GM18870 (cell line): ENCODE data around the gene STPG4.
"Not testable (repeated sequence)": the region's sequence is repeated elsewhere in the genome, so short reads cannot be mapped to it uniquely, and the experiment has no call there.

Experiments used
- ATAC-seq: cut with Tn5 transposase; IDR thresholded peaks from one replicate; pipeline ENCODE4 v1.9.1; 2021; ENCODE audit warnings: moderate library complexity; ENCODE audit not compliant: unreplicated experiment

The STPG4 gene

DNA sequence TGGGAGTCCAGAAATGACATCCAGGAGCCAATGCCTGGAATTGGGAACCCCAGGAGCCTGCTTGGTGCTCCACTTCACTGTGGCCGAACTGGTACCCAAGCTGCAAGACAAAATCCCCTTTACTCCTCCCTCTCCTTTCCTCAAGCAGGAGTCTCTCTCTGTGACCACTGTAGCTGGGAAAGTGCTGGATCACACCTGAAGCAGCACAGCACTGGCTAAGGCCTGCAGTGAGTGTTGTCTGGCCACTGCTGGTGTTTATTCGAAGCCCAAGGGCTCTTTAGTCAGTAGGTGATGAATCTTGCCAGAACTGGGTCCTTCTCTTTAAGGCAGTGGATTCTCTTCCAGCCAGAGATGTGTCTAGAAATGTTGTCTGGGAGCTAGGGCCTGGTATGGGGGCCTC, 26.4 kb downstream of the STPG4 start:
- ATAC-seq: no peak

GRCh38 chr2:47127862-47128543, 27.1 kb downstream of the STPG4 start:
- ATAC-seq: no peak

DNA sequence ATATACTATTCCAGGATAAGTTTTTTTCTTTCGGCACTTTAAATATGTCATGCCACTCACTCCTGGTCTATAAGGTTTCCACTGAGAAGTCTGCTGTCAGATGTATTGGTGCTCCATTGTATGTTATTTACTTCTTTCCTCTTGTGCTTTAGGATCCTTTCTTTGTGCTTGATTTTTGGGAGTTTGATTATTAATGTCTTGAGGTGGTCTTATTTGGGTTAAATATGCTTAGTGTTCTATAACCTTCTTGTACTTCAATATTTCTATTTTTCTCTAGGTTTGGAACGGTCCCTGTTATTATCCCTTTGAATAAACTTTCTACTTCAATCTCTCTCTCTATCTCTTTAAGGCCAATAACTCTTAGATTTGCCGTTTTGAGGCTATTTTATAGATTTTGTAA, 28.3 kb downstream of the STPG4 start:
- no peak for ATAC-seq

GRCh38 chr2:47124740-47125139, 30.4 kb downstream of the STPG4 start:
- not testable (repeated sequence) for ATAC-seq

DNA sequence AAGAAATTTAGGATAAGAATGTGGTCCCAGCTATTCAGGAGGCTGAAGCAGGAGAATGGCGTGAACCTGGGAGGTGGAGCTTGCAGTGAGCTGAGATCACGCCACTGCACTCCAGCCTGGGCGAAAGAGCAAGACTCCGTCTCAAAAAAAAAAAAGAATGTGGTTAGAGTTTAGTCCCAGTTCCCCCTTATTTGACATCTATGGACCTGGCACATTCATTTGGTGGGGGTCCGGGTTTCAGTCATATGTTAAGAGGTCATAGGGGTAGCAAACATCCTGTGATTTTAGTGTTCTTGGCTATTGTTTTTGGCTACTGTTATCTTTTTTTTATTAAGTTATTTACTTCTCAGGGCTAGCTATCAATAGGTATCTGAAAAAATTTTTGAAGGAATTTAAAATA, 34.7 kb downstream of the STPG4 start:
- not testable (repeated sequence) for ATAC-seq

DNA sequence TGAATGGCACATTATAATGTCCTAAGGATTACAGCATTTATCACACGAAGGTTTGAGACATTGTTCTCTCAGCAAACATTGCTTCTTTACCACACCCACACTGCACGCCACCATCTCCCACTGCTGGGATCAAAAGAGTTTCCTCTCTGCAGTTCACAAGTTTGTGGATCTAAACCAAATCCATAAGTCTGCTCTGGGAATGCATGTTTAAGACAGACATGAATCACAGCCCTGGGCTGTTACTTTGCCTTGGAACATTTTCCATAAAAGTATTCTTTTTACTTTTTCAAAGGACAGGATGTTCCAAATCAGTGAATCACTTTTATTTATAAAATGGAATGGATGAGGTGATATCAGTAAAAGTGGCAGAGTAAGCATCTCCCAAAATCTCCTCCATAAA, 36.1 kb downstream of the STPG4 start:
- no peak for ATAC-seq

DNA sequence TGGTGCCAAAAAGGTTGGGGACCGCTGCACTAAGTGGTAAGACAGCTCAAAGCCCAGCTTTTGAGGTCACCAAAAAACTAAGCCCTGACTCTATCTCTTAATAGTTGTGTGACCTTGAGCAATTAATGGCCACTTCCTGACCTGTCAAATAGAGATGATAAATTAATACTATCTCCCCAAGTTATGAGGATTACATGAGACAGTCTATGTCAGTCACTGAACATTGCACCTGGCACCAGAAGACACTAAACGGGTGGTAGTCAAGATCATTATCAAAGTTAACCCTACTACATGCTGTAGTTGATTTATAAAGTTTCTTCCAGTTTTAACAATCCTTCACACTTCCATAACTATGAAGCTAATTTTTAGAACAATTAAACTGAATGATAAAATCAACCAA, 36.5 kb downstream of the STPG4 start:
- ATAC-seq: no peak

DNA sequence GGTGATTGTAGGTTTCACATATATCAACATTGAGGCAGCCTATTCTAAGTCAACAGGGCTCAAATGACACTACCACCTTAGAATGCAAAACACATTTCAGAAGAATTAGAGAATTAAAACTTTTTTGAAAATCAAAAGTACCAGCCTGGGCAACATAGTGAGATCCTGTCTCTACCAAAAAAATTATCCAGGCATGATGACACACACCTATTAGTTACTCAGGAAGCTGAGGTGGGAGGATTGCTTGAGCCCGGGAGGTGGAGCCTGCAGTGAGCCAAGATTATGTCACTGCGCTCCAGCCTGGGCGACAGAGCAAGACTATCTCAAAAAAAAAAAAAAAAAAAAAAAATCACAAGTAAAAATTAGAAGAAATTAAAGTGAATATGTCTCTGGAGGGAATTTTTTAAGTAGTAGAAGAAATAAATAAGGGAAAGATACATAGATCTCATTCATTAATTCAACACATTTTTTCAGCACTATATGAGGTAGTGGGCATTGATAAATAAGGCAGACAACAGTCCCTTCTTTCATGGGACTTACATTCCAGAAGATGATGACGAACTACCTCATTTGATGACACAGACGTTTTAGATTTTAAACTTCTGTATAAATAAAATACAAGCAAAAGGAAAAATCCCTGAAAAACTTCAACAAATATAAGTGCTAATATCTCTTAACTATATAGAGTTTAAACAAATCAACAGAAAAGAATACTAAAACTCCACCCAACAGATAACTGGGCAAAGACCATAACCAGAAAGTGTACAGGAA, 42.3 kb downstream of the STPG4 start:
- no peak for ATAC-seq

DNA sequence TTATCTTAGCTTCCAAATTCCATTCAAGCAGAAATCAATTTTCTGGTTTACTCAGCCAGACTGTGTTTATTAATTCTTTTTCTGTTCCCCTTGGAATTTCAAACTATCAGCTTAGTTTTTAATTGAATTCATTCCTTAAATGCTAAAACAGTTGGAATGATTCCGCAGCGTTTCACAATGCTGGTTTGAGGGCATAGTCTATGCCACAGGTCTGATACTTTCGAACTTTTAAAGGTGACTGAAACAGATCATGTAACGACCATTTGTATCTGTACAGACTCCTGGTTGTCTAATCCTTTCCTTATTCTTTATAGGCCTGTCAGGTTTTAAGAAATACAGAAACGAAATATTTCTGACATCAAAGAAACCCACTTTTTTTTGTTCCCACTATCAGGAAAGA, 45.4 kb downstream of the STPG4 start:
- no peak for ATAC-seq

DNA sequence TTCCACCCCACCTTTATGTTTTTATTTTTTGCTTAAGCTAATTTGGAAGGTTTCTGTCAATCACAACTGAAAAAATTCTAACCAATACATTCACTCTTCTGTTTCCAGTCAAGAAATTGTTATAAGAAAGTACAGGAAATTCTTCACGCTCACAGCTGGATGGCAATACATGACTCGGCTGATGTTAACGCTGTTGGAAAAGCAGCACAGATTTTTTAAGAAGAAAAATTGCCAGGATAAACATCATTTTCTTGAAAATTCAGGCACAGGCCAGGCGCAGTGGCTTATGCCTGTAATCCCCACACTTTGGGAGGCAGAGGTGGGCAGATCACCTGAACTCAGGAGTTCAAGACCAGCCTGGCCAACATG, 46.1 kb downstream of the STPG4 start:
- ATAC-seq: no peak

DNA sequence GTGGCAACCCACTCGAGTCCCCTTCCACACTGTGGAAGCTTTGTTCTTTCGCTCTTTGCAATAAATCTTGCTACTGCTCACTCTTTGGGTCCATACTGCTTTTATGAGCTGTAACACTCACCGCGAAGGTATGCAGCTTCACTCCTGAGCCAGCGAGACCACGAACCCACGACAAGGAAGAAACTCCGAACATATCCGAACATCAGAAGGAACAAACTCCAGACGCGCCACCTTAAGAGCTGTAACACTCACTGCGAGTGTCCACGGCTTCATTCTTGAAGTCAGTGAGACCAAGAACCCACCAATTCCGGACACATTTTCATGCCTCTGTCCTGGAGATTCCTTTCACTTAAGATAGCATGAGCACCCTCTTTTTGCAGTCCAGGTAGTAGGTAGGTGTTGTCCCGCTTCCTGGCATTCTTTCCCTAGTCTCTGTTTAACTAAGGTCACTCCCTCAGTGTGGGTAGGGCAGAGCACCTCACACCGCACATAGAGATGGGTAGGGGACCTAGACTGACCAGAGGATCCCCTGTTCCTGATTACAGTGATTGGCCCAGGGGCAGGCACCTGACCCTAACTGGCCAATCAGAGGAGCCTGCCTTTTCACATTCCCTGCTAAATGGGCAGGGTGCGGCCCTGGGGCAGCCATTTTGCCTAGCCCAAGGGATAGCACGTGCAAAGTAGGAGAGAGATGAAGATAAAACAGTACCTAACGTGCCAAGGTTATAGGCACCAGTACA, 46.7 kb downstream of the STPG4 start:
- ATAC-seq: not testable (repeated sequence)

GRCh38 chr2:47107201-47107600, 47.9 kb downstream of the STPG4 start:
- not testable (repeated sequence) for ATAC-seq

- not testable (repeated sequence) for ATAC-seq
Observed at GRCh38 chr2:47106231-47106630, 48.9 kb downstream of the STPG4 start.

- not testable (repeated sequence) for ATAC-seq
Observed at GRCh38 chr2:47099712-47100111, 55.4 kb downstream of the STPG4 start.

GRCh38 chr2:47098953-47099352, 56.2 kb downstream of the STPG4 start:
- ATAC-seq: no peak

- ATAC-seq: no peak
Observed at GRCh38 chr2:47097563-47097962, 57.5 kb downstream of the STPG4 start.

DNA sequence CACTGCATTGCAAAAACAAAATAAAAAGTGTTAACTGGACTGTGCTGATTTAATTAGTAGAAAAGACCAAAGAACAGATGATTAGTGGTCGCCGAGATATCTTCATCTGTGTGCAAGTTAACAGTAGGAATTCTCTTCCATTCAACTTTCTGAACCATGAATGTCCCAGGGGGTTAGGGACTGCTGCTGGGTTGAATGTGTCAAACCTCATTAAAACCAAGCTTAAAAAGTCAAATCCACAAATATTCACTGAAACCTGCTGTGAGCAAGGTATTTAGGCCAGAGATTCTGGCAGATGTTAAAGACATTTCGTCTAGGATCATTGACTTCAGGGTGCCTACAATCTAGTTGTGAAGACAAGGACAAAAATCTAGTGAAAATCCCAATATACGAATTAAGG, 58.7 kb downstream of the STPG4 start:
- no peak for ATAC-seq

- no peak for ATAC-seq
Observed at GRCh38 chr2:47095349-47096020, 59.6 kb downstream of the STPG4 start.

DNA sequence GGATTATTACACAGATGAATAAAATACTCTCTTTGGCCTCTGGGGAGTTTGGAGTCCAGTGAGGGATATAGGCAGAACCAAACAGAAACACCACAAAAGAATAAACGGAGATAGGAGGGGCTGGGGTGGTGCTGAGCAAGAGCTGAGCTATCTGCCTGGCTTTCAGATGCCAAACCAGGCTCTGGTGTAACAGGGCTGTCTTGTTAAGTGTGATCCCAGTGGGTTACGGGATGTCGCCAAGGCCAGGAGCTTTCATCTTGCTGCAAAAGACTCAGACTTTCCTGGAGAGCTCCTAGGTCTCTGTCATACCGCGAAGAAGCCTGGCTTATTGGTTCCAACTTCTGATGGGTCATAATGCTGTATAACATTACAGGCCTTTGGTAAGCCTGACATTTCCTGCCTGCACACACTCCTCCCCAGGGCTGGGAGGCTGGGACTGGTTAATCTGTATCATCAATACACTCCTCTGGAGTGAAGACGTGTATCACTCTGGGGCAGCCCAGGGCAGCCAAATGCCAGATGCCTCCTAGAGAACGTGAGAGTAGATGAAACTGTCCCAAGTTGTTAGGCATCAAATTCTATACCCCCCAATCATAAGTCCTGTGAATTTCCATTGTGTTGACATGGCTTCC, 60.5 kb downstream of the STPG4 start:
- ATAC-seq: no peak

DNA sequence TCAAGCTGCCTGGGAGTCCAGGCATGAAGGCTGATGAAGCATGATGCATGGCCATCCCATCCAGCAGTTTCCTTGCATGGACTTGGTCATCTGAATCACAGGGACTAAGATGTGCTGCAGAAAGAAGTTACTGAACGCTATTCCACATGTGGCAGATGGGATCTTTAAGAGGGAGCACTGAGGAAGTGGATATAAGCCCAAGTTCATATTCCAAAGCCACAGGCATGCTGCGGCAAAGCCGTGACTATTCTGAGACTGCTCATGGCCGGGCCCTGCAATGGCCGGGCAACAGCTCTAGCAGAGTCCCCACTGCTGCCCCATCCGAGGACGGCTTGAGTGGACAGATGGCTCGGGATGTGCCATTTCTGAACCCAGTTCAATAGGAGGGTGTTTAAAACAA, 61.5 kb downstream of the STPG4 start:
- ATAC-seq: no peak

- no peak for ATAC-seq
Observed at GRCh38 chr2:47092465-47092864, 62.6 kb downstream of the STPG4 start.
